H1 (cell line): ENCODE data around the gene PPP4R3A. TPM values are rescaled to one million over a fixed set of nuclear protein-coding genes. Genes with fewer than 3 reads are reported as not detected.

Experiments
- CTCF ChIA-PET: fragments of 300-600 bp; sonication (Branson Sonifier 250); formaldehyde crosslinking; loops from one replicate; lab custom pipeline; 2021; ENCODE audit not compliant: partially characterized antibody; lab: Charles Lee
- POLR2A ChIA-PET: fragments of 300-600 bp; sonication (Branson Sonifier 250); formaldehyde crosslinking; loops from one replicate; lab custom pipeline; 2021; ENCODE audit warnings: inconsistent platforms; ENCODE audit not compliant: partially characterized antibody; lab: Charles Lee
- DNase-seq, 2 experiments: peaks; one replicate each; pipeline versions ENCODE4 v3.0.0 to v3.0.0-alpha.2; 2010 to 2022; ENCODE audit warnings: low spot score in 2 of 2, low read depth in 1 of 2, mixed read lengths in 1 of 2
- FAIRE-seq: peaks from 2 replicates; lab custom pipeline; 2011; peaks lifted over from hg19 to GRCh38; lab: Jason Lieb, UNC
- H2AFZ ChIP-seq: 2 replicates; pipeline ENCODE4 v1.8.1; 2012; ENCODE audit warnings: low read length, inconsistent platforms
- H2AK5ac ChIP-seq: 2 replicates; pipeline ENCODE4 v1.6.1; 2013; ENCODE audit warnings: low read depth, low read length
- H2BK120ac ChIP-seq: replicated peaks from 2 replicates; pipeline ENCODE3; 2013; ENCODE audit warnings: low read depth, low read length, inconsistent platforms
- H2BK12ac ChIP-seq: 2 replicates; pipeline ENCODE4 v1.6.1; 2013; ENCODE audit warnings: low read depth, low read length
- H2BK15ac ChIP-seq: 2 replicates; pipeline ENCODE4 v1.6.1; 2013; ENCODE audit warnings: low read length
- H2BK20ac ChIP-seq: 2 replicates; pipeline ENCODE4 v1.6.1; 2013; ENCODE audit warnings: low read length
- H2BK5ac ChIP-seq: 2 replicates; pipeline ENCODE4 v1.6.1; 2013; ENCODE audit warnings: low read depth, low read length
- H3K14ac ChIP-seq: 2 replicates; pipeline ENCODE4 v1.6.1; 2013; ENCODE audit warnings: inconsistent platforms; ENCODE audit not compliant: insufficient read length
- H3K18ac ChIP-seq: 2 replicates; pipeline ENCODE4 v1.6.1; 2013; ENCODE audit warnings: low read length; ENCODE audit errors: extremely low read depth
- H3K23ac ChIP-seq: 2 replicates; pipeline ENCODE4 v1.6.1; 2013; ENCODE audit warnings: inconsistent platforms; ENCODE audit not compliant: insufficient read length
- H3K23me2 ChIP-seq: 2 replicates; pipeline ENCODE4 v1.6.1; 2013; ENCODE audit warnings: low read depth, low read length
- H3K27ac ChIP-seq: 2 replicates; pipeline ENCODE4 v1.6.1; 2011; ENCODE audit warnings: low read depth, low read length, inconsistent platforms
- H3K27me3 ChIP-seq, 4 experiments: replicated peaks in 1 of 4; 1 replicate in 1 of 4; 2 replicates in 3 of 4; pipeline versions ENCODE4 v1.6.1 to v1.8.1; 2011 to 2013; ENCODE audit warnings: low read length in 3 of 4, mild to moderate bottlenecking in 3 of 4, inconsistent platforms in 2 of 4, mixed read lengths in 2 of 4, moderate library complexity in 1 of 4; ENCODE audit not compliant: control insufficient read depth in 3 of 4, insufficient read depth in 3 of 4; ENCODE audit errors: extremely low read depth in 1 of 4
- H3K36me3 ChIP-seq, 4 experiments: 2 replicates each; pipeline versions ENCODE4 v1.6.1 to v1.8.1; 2011 to 2013; ENCODE audit warnings: mild to moderate bottlenecking in 4 of 4, low read length in 3 of 4, moderate library complexity in 2 of 4, control low read depth in 1 of 4, inconsistent platforms in 1 of 4; ENCODE audit not compliant: insufficient read depth in 4 of 4, control insufficient read depth in 2 of 4
- H3K4ac ChIP-seq: replicated peaks from 2 replicates; pipeline ENCODE3; 2013; ENCODE audit warnings: low read length, low read depth, mixed read lengths, inconsistent platforms; ENCODE audit not compliant: insufficient read length
- H3K4me1 ChIP-seq, 4 experiments: replicated peaks in 1 of 4; 1 replicate in 1 of 4; 2 replicates in 3 of 4; pipeline versions ENCODE4 v1.6.1 to v1.8.1; 2011 to 2013; ENCODE audit warnings: low read length in 3 of 4, inconsistent platforms in 2 of 4, mixed read lengths in 1 of 4; ENCODE audit not compliant: insufficient read depth in 4 of 4, control insufficient read depth in 3 of 4
- H3K4me2 ChIP-seq, 2 experiments: 2 replicates each; pipeline versions ENCODE4 v1.6.1 to v1.8.1; 2011 to 2013; ENCODE audit warnings: low read depth in 2 of 2, low read length in 2 of 2, control low read depth in 1 of 2, inconsistent platforms in 1 of 2, mild to moderate bottlenecking in 1 of 2; ENCODE audit not compliant: insufficient read depth in 1 of 2
- H3K4me3 ChIP-seq, 4 experiments: fragments of 200-600, 300-600 bp in 1 of 4; sonication (generic), shearing (Covaris generic), sonication (Bioruptor Twin) in 1 of 4; 2 replicates each; pipeline versions ENCODE4 v1.5.1 to v1.8.1; 2011 to 2016; ENCODE audit warnings: low read length in 4 of 4, low read depth in 3 of 4, control low read depth in 2 of 4, inconsistent platforms in 2 of 4, mild to moderate bottlenecking in 2 of 4, mixed read lengths in 1 of 4, moderate library complexity in 1 of 4; ENCODE audit not compliant: insufficient read depth in 2 of 4; ENCODE audit errors: extremely low read depth in 1 of 4
- H3K56ac ChIP-seq: replicated peaks from 2 replicates; pipeline ENCODE3; 2013; ENCODE audit warnings: low read depth, mild to moderate bottlenecking, mixed read lengths, low read length, inconsistent platforms; ENCODE audit not compliant: insufficient read length
- H3K79me1 ChIP-seq: 2 replicates; pipeline ENCODE4 v1.6.1; 2013; ENCODE audit warnings: low read depth, low read length, control low read depth
- H3K79me2 ChIP-seq, 2 experiments: 2 replicates each; pipeline versions ENCODE4 v1.6.1 to v1.8.1; 2012 to 2013; ENCODE audit warnings: low read length in 2 of 2, mild to moderate bottlenecking in 2 of 2, inconsistent platforms in 1 of 2; ENCODE audit not compliant: insufficient read depth in 2 of 2, control insufficient read depth in 1 of 2
- H3K9ac ChIP-seq, 4 experiments: replicated peaks in 1 of 4; 1 replicate in 1 of 4; 2 replicates in 3 of 4; pipeline versions ENCODE4 v1.6.1 to v1.8.1; 2011 to 2013; ENCODE audit warnings: low read depth in 3 of 4, low read length in 3 of 4, control low read depth in 2 of 4, mild to moderate bottlenecking in 2 of 4, moderate library complexity in 2 of 4, inconsistent platforms in 1 of 4; ENCODE audit errors: extremely low read depth in 1 of 4
- H3K9me3 ChIP-seq, 2 experiments: 2 replicates each; pipeline versions ENCODE4 v1.6.1 to v1.8.1; 2012 to 2013; ENCODE audit warnings: mild to moderate bottlenecking in 2 of 2, moderate library complexity in 2 of 2, control low read depth in 1 of 2, inconsistent platforms in 1 of 2, low read depth in 1 of 2, low read length in 1 of 2, mixed read lengths in 1 of 2; ENCODE audit not compliant: insufficient read depth in 2 of 2
- H4K20me1 ChIP-seq, 2 experiments: replicated peaks in 1 of 2; 2 replicates each; pipeline versions ENCODE3 to v1.8.1; 2011 to 2013; ENCODE audit warnings: inconsistent platforms in 2 of 2, low read length in 2 of 2, mild to moderate bottlenecking in 1 of 2; ENCODE audit not compliant: insufficient read depth in 2 of 2, control insufficient read depth in 1 of 2
- H4K5ac ChIP-seq: 2 replicates; pipeline ENCODE4 v1.6.1; 2013; ENCODE audit warnings: low read length, low read depth, mixed read lengths, inconsistent platforms; ENCODE audit not compliant: insufficient read length
- H4K8ac ChIP-seq: 2 replicates; pipeline ENCODE4 v1.8.0; 2013; ENCODE audit warnings: mild to moderate bottlenecking, moderate library complexity, low read length, inconsistent platforms; ENCODE audit not compliant: insufficient read depth; ENCODE audit errors: extremely low read depth
- H4K91ac ChIP-seq: replicated peaks from 2 replicates; pipeline ENCODE3; 2013; ENCODE audit warnings: low read length, mixed read lengths, inconsistent platforms; ENCODE audit not compliant: insufficient read length
- ATF2 ChIP-seq: IDR thresholded peaks from 2 replicates; pipeline ENCODE4 v1.6.1; 2012; ENCODE audit warnings: low read length, inconsistent platforms
- CEBPB ChIP-seq: IDR thresholded peaks from 2 replicates; pipeline ENCODE4 v1.6.1; 2012; ENCODE audit warnings: low read depth, low read length
- SIN3A ChIP-seq, 2 experiments: IDR thresholded peaks in 1 of 2; conservative IDR thresholded peaks in 1 of 2; 2 replicates each; pipeline ENCODE4 v1.6.1; 2011 to 2012; ENCODE audit warnings: low read length in 2 of 2, improper control_type of control experiment in 1 of 2, low read depth in 1 of 2, mild to moderate bottlenecking in 1 of 2
- SP1 ChIP-seq: IDR thresholded peaks from 2 replicates; pipeline ENCODE4 v1.6.1; 2011; ENCODE audit warnings: low read depth, low read length
- WGBS, 2 experiments: shearing (Covaris generic) in 1 of 2; methylation state at CpG; one replicate each; pipeline versions ENCODE4 v1.1.6 to v1.1.7; 2013 to 2015; ENCODE audit warnings: low lambda C conversion rate in 2 of 2, mixed read lengths in 2 of 2, inconsistent platforms in 1 of 2, low coverage in 1 of 2, missing lambda C conversion rate in 1 of 2; ENCODE audit not compliant: insufficient replicate concordance in 2 of 2, insufficient coverage in 1 of 2, insufficient read length in 1 of 2; ENCODE audit errors: extremely low coverage in 1 of 2, missing lambda C conversion rate in 1 of 2; 5-methylcytosine and 5-hydroxymethylcytosine counted together
- polyA plus RNA-seq, 7 experiments: library from polyadenylated mRNA; depleted of rRNA in 3 of 7; stranded (reverse) in 5 of 7; unstranded in 2 of 7; fragments of >200 nt in 5 of 7; fragments of 200-250 nt in 2 of 7; gene quantifications; 1 replicate in 5 of 7; 2 replicates in 1 of 7; 4 replicates in 1 of 7; pipeline versions ENCODE4 v1.2.1 to v1.2.3, GENCODE V29; 2011 to 2013; ENCODE audit warnings: missing spikeins in 2 of 7, mixed read lengths in 2 of 7
- total RNA-seq: library from RNA; stranded (reverse); fragmentation: NEBNext Ultra II Directional; extraction: Animal tissue kit (Norgen Biotek cat#: 25700); gene quantifications from 2 replicates; pipeline ENCODE4 v1.2.1, GENCODE V29; 2021

Gene PPP4R3A
- total and polyA plus RNA-seq, 2 of the 8 experiments (the other 6 are each of a cell fraction or from before 2014, with no cell fraction given), result 31.7 to 122 TPM

- Histone ChIP-seq H3K9me3 (no peaks in the 10 kb centered on the region), H3K56ac (no peak overlapping the region), H3K23ac (no peak overlapping the region), H2BK5ac (no peak overlapping the region), H3K79me1 (no peaks in the 10 kb centered on the region; the same call in 1 of the 2 replicates), H3K9ac (no peak overlapping the region), H2BK15ac (no peak overlapping the region), H3K18ac (no peak overlapping the region), H2BK12ac (no peak overlapping the region), H4K5ac (no peak overlapping the region), H4K8ac (0 out of 2 replicates have a peak overlapping the region, but pooled peaks have one; percentile 51), H2AK5ac (no peak overlapping the region), H4K91ac (no peak overlapping the region), H3K23me2 (no peaks in the 10 kb centered on the region), H3K4me2 (no peak overlapping the region), H3K4me1 (no peaks in the 10 kb centered on the region), H3K4ac (no peak overlapping the region), H3K14ac (no peak overlapping the region), H4K20me1 (no peaks in the 10 kb centered on the region), H3K4me3 (no peak overlapping the region), H3K36me3 (peaks cover 26 to 95% (median 55%) of the 10 kb centered on the region in 4 experiments), H3K79me2 (no peaks in the 10 kb centered on the region; a peak in 1 of 4 replicates), H2BK120ac (no peak overlapping the region)
- CTCF ChIA-PET, result interaction anchor here (0.6 to 0.9 kb wide), 2 partner anchors 445 to 1725 kb away, joined by 3 read pairs; no protein-coding TSS in a partner anchor
- DNase-seq, result no peak
- FAIRE-seq, result no peak
- POLR2A ChIA-PET, result interaction anchor here (1.3 kb wide), 1 partner anchor 13 kb away, joined by 3 read pairs; no protein-coding TSS in a partner anchor
- TF ChIP-seq ATF2 (no peak), SIN3A (conservative IDR thresholded peaks at IDR 0.05 in 1 of 2, IDR thresholded peaks at IDR 0.05 in 1 of 2; ENCODE audit: low read depth in 1 of 2, low read length in 2 of 2) (no peak), SP1 (no peak), CEBPB (no peak)
- TF ChIP-seq, all 59 proteins: peak for 0
- Histone ChIP-seq H3K27me3 (no peaks in the 10 kb centered on the region), H2BK20ac (no peak overlapping the region), H2AFZ (no peak overlapping the region), H3K27ac (no peak overlapping the region)
- WGBS, 2 experiments, result 93% methylated on average over 4 of the region's 4 CpGs; no CpG with 5 or more reads in 1 of the 2 experiments
Measured at GRCh38 chr14:91466192-91466591, 43.9 kb downstream of the PPP4R3A start.
